Stimulated activated CD8-positive, alpha-beta memory T cell treated with anti-CD3 and anti-CD28 coated beads, Interleukin-15, amount 100 ng/mL, for 24 hours (primary cell): ENCODE data around the gene THADA.

ENCODE experiments used
- DNase-seq: peaks from one replicate; pipeline ENCODE4 v3.0.0-alpha.2; 2020; ENCODE audit warnings: low read depth

Gene THADA

DNA sequence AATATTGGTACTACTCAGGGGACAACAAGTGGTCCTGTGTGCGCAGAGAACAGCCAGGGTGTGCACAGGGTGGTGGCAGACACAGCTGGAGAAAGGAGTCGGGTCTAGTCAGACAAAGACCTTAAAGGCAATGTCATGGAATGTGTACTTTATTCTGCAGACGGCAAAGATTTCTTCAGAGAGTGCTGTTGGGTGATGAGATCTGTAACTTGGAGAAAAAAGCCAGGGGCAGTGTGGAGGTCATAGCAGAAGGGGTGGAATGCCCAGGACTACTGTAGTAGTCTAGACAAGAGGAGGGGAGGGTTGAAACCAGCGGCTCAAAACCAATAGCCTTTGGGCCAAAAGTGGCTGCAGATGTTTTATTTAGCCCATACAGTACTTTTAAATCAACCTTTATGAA lies 248.1 kb downstream of the THADA start:
- DNase-seq = no peak

DNA sequence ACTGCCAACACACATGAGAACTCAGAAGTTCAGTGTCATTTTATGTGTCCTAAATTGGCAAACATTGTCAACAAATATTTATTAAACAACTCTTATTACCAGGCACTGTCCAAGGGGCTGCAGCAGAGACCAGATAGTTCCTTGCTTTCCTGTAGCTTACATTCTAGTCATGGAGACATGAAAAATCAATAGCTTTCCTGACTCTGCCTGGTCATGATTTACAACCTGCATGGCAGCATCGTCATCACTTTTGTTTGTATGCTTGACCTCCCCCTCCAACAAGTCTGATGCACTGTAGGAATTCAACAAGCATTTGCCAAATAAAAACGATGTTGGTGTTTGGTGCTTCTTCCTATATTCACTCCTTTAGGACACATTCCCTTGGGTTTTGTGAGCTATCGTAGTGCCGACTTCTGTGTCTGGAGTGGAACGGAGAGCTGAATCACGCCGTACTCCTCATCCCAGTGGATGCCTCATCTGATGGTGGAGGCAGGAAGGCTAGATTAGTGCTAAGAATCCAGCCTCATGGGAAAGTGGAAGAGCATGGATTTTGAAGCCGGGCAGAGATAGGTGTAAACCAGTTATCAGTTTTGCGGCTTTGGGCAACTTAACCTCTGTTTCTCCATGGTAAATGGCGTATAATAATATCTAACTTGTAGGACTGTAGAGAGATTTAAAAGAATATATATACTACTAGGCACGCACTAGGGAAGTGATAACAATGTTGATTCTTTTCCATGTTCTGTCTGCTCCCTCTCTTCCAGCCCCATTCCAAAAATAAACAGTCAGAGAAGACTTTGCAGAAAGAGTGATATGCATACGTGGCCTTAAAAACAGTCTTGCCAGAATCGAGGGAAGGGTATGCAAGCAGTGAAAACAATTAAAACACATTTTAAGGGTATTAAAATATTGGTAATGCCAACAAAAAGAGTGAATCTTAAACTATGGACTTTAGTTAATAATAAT lies 249.0 kb downstream of the THADA start:
- no peak for DNase-seq

DNA sequence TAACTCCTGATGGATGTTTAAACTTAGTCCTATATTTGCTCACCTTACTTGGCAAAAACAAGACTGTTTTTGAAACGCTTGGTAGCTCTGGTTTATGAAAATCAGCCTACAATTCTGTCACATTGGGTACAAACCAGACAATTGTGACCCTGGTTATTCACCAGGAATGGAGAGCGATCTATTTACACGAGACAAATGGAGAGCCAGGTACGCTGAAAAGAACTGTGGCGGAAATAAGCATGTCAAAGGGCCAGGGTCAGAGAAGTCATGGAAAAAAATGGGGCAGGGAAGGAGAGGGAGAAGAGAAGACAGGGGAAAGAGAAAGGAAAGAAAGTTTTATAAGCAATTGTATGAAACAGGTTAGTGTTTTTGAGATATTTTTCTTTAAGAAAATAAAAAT lies 250.0 kb downstream of the THADA start:
- DNase-seq = no peak

DNA sequence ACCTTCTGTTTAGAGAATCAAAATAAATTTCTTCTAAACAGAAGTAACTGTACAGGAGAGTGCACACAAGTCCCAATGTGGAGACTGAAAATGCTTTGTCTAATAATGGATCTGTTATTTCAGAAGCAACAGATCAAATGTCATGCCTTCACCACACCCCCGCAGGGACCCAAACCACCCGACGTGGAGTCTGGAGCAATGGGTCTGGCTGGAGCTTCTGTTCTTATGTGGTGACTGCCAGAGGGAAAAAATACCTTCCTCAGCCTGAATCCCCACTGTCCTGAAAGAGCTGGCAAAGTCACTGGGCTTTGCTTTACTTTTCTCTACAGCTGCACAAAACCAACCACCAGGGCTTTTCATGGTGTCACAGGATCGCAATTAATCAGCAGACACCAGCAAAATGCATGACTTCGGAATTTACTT lies 250.4 kb downstream of the THADA start:
- DNase-seq = no peak

DNA sequence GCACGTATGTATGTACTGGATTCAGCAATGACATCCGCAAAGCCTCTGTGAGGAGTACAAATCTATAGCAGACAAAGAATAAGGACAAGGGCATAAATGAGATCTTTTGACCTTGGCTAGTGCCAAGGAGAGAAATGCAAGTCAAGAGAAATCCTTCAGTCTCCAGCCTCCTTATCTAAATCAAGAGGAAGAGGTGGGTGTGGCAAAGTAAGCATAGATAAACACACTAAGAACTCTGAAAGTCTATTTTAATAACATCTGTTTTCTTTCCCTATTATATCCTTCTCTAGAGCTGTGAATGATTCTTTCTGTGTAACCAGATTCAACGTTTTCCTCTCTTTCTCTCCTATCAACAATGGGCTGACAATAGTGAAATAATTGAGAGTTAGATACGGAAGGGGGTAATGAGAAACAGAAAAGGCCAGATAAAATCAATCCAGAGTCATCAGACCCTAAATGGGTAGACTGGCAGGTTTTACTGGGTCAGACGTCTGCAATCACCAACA lies 250.9 kb downstream of the THADA start:
- DNase-seq = no peak

DNA sequence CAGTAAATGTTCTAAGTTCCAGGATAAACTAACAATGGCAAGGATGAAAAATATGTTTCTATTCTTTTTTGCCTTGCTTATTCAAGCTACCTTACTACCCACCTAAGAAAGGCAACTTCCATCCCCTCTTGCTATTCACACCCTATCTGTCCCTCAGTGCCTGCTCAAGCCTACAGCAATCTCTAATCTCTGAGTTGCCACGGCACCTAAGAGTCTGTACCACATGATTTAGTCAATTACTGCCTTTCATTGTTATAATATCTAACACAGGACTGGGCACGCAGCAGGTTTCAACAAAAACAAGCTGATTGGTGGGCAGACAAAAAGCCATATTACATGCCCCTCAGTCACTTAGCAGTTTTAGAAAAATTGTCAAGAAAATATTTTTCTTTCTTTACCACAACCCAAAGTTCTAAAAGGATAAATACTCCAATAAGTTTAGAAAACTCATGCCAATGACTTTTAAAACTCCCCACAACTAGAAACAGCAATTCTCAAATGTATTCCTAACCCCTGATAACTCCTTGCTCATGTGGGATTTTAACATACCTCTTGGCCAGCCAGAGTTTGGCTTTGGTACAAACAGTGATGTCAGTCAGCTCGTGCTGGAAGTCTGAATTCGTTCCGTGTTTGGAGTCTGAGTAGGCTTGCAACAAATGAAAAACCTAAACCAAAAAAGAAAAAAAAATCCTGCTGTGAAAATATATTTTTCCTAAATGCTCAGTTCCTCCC lies 252.1 kb downstream of the THADA start:
- no peak for DNase-seq

DNA sequence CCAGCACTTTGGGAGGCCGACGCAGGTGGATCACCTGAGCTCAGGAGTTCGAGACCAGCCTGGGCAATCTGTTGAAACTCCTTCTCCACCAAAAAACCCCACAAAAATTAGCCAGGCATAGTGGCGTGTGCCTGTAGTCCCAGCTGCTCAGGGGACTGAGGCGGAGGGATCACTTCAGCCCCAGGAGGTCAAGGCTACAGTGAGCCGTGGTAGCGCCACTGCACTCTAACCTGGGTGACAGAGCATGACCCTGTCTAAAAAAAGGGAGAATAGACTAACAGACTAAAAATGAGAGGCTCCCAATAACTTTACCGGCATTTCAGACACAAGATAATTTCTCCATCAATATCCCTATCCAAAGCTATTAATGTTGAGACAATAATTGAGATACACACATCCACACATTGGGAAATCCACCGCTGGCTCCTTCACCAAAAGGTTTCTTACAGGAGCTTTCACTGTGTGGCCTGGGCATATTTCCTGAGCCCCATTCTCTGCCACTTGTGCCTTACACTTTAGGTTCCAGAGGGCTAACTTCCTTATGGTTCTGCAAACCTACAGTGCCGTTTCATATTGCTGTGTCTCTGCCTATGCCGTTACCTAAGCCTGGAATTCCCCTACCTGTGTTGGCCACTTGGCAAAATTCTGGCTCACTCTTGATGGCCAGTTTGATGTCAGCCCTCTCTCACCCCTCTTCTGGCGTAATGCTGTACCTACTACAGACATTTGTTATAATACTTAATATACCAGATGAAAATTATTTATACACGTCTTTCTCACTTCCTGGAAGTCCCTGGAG lies 253.7 kb downstream of the THADA start:
- no peak for DNase-seq

DNA sequence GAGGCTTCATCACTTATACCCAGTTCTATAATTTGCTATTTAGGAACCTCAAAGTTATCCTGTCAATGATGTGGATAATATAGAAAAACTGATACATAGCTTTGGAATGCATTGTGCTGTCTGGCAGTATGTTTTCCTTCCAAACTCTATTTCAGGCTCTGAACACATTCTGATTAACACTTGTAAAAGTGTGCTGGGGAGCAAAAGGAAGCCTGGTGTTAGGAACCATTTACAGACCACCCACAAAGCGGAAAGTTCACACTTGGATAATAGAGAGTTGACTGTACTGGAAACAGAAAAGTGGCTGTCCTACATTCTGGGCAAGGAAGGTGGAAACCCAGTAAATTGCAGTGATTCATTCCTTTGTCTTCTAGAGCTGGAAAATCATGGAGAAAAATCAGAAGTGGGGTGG lies 254.9 kb downstream of the THADA start:
- DNase-seq = no peak

DNA sequence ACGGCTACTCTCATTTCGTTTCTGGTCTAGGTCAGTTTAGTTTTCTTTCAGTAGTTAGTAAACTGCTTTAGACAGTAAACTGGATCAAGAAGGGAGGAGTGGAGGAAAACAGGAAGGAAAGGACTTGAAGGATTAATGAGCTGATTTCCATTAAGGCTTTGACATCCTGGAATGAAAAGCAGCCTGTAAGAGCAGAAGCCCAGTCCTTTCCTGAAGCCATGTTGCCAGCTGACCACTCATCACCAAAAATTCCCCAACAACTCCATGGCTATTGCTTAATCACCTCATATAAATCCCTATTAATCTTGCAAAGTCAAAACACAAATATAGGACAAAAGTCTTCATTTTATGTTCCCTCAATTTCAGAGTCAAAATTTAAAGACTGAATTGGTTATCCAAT lies 255.8 kb downstream of the THADA start:
- no peak for DNase-seq

DNA sequence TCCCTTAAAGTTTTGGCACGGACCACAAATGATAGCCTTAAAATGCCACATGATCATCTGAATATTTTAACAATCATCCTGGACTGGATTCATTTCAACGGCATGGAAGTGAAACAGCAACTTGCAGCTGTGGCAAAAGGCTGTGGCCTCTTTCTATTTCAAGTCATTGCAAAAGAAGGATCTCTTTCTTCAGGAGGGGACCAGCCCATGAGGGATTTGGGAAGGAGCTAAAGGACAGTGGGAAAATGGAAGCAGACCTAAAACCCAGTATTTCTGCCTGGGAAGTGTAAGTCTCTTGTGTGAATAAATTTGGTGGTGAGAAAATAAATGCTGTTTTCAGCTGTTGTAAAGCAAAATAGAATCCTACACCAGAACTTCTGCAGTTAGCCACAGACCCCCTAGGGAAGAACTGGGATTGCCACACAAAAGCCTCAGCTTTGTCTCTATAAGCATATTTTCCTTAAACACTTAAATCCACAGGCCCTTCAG lies 262.1 kb downstream of the THADA start:
- DNase-seq = no peak

DNA sequence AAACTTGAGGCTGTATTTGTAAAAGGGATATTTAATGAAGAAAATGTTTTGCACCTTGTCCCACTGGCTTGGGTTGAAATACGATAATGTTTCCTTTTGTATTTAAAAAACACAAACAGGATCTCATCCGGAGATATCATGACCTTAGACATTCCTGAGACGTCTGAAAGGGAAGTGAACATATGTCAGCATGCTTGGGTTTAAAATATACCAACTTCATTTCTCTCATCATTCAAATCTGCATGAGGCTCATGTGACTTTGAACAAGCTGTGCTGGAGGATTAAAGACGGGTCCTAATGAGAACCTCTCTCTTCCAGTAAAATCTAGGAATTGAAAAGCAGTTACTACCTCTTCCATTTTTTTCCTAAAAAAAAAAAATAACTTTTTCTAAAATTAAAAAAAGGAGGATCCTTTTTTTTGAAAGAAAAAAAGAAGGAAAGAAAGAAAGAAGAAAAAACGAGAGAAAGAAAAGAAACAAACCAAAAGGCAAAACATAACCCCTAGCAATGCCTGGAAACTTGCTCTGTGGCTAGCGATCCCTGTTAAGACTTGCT lies 262.7 kb downstream of the THADA start:
- DNase-seq = no peak

DNA sequence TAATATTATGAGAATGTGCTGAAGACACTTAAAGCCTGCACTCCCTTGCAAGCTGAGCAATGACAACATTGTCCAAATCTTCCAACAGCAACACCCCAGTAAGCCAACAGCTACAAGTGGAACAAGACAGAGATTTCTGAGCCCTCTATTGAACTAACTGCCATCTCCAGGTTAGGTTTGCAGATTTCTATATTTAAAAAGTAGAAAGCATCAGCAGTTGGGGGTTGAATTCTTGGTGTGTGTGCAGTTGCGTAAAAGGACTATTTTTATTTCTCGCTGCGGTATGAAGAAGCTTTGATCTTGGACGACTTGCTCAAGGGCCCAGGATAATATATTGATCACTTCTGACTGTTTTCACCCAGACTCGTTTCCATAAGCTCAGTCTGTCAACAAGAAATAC lies 263.2 kb downstream of the THADA start:
- DNase-seq = no peak

DNA sequence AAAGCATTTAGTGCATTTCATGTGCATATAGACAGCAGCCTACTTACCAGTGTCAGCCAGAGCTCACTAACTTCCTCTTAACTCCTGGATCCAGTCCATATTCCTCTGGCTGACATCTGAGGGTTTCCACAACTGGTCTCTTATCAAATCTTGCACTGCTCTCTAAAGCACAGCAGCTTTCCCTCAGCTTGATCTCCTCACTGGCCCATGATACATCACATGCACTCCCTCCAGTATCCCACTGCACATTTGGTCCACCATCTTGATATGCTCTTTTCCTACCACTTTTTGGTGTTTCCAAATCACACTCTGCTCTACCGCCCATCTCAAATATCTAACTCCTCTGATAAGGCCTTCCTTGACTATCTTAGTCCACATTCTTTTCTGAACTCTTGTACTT lies 264.4 kb downstream of the THADA start:
- no peak for DNase-seq

DNA sequence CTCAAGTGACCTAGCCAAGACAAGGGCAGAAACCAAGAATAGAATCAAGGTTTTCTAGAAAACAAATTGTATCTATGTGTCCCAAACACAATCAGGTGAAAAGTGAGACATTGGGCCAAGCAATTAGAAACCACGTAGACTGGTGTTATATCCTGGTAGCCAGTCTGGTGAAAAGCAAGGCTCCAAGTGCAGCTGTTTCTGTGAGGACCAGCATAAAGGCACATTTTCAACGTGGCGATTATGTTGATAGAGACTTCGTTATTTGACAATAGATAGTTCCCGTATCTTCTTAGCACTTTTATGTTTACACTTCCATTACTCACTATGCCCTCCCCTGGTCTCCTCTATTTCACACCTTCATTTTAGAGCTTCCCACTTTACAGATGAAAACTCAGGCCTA lies 266.2 kb downstream of the THADA start:
- no peak for DNase-seq

DNA sequence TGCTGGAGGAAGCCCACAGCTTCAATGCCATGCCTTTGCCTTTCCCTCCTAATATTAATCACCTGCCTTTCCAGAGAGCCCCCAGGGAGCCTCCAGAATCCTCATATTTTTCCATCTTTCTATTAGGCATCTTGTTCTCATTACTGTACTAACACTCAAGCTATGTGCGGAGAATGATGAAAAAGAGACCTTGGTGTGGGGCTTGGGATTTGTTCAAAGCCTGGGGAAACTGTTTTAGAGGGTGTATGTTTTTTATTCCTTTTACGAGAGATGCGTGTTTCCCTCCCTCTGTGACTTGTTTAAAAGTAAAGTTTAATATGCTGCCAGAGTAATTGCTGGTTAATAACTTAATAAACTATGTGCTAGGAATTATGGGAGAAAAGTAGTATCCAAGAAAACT lies 267.0 kb downstream of the THADA start:
- DNase-seq = no peak

DNA sequence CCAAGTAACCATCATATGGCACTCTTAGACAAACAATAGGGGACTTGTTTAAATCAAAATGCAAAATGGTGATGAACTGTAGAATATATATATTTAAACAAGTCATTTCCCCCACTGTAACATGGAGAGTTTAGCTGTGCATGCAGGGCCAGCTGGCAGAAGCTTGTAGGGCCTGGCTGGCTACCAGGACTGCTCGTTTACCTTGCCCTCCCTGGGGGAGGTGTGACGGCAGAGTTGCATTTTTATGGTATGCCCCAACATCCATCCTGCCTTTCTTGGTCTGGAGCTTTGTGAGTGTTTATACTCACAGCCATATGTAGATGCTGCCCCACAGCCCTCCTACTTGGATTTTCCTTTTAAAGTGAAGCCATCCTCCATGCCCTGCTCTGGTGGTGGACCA lies 267.7 kb downstream of the THADA start:
- no peak for DNase-seq

DNA sequence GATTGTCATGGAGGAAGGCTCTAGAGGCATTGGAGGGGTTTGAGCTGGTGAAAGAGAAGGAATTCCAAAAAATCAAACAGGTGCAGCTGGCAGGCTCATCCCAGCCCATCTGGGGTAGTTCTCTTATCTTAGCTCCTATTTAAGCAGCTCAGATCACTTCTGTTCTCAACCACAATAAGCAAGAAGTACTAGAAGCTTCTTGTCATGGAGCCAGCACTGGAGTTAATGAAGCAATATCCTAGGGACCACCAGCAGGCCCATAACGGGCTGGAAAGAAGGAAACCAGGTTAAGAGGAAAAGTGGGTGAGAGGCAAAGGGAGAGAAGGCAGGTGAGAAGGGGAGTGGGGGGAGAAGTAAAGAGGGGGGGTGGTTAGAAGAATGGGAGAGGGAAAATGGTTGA lies 268.7 kb downstream of the THADA start:
- no peak for DNase-seq

DNA sequence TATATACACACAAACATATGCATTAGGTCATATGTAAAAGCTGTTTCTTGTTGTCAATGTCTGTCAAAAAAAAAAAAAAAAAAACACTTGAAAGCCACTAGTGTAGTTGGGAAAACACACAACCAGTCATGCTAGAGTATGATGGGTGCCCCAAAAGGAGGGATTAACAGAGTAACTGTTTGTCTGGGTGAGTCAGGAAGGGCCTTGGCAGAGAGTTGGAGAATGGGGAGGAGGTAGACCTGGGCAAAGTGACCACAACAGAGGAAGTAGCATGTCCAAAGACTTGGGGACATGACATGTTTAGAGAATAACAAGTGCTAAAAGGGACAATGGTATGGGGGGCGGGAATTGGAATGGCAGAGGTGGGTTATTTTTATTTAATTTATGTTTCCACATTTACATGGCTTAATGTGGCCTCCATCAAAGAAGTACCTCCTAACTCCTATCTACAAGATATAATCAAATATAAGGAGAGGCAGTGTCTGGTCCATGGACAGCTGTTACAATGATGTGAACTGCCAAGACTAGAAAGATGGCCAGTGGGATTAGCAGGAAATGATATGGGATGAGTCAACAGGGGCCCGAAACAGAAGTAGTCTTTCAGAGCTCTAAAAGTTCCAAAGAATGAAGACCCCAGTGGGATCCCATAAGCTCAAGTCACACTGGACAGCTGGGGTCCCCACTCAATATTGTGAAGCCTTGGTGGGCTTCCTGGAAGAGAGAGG lies 269.6 kb downstream of the THADA start:
- DNase-seq = no peak

DNA sequence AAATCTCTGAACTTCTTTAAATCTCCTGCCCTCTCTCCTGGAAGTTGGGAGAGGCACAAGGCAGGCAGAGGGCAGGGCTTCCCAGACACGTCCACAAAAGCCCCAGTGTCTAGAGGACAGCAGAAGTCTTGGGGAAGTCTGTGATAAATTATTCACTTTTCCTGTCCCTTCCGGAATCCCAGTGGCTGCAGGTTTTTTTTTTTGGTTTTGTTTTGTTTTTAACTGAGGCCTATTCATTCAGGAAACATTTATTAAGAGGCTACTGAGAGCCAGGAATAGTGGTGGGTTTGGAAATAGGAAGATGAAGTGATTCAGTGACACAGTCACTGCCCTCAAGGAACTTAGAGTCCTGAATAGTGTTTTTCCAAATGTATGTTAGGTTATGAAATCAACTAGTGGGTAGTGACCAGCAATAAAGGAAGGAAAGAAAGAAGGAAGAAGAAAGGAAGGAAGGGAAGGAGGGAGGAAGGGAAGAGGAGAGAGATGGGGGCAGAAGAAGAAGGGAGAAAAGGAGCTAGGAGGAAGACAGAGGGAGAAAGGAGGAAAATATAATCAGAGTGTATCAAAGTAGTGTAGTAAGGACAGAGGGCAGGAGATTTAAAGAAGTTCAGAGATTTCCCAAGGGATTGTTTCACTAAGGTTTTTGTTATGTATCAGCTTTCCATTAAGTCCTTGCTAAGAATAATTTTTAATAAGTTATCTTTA lies 270.6 kb downstream of the THADA start:
- DNase-seq = no peak
